H7 (cell line): ENCODE measurements around the gene SMG6. TPM values are rescaled to one million over a fixed set of nuclear protein-coding genes. Genes with fewer than 3 reads are reported as not detected.
A peak's percentile ranks its signal among the peaks of the same experiment; 100 is the strongest.

Source experiments
- DNase-seq: peaks from one replicate; pipeline ENCODE4 v3.0.0; 2012
- H3K27me3 ChIP-seq: 2 replicates; pipeline ENCODE4 v1.6.0; 2011; ENCODE audit warnings: mild to moderate bottlenecking, low read length; ENCODE audit not compliant: control insufficient read depth, insufficient read depth
- H3K36me3 ChIP-seq: replicated peaks from 2 replicates; pipeline ENCODE4 v1.5.1; 2011; ENCODE audit warnings: low read length; ENCODE audit not compliant: control insufficient read depth, insufficient read depth
- H3K4me3 ChIP-seq: 2 replicates; pipeline ENCODE4 v1.5.1; 2011; ENCODE audit warnings: low read depth, mild to moderate bottlenecking, control low read depth, low read length, moderate library complexity; ENCODE audit not compliant: insufficient read depth
- total RNA-seq: library from RNA; depleted of rRNA; stranded (reverse); fragments of >200 nt; shearing (Covaris generic); gene quantifications from 2 replicates; pipeline ENCODE4 v1.2.3, GENCODE V29; 2014

SMG6 gene
- total RNA-seq, 1 experiment from 2014 or later, result 18.2 TPM

DNA sequence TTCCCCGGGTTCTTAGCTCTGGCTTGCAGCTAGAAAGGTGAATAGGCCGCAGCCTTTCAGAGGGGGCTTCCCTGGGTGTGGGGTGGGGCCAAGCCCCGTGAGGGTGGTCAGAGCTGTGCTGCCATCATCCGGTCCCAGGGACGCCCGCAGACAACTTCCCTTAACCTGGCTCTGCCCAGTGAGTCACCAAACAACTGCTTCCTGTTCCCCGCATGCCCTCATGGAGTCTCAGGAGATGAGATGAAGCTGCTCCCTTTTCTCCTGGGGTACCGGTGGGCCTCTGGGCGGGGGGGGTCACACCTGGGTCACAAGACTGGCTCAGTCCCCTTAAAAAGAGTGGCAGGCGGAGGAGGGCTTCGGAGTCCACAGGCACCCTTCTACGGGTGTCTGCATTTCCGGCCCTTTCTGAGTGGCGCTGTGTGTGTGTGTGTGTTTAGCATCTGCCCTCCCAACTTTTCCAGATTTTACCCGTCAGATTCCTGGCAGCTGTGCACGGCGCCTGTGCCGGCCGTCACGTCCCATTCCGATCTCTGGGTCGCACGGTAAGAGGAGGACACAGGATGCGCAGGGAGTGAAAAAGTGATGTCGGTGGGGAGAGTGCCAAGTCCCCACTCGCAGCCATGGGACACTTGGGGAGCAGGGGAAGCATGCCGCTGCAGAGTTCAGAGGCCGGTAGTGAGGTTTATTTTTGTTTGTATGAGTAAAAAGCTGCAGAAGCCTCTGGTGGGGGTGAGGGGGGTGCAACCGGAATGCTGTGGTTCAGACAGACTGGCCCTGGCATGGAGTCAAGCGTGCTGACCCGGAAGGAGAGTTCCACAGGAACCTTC is 231.9 kb downstream of the SMG6 start:
- Histone ChIP-seq H3K4me3 (no peak overlapping the region), H3K36me3 (peaks cover 5% of the 10 kb centered on the region), H3K27me3 (no peaks in the 10 kb centered on the region)
- DNase-seq, result peak; percentile 47

- DNase-seq, result no peak
- Histone ChIP-seq H3K27me3 (no peaks in the 10 kb centered on the region), H3K4me3 (no peak overlapping the region), H3K36me3 (peaks cover 6% of the 10 kb centered on the region)
These were observed 232.6 kb downstream of the SMG6 start for GRCh38 chr17:2071024-2071385.

DNA sequence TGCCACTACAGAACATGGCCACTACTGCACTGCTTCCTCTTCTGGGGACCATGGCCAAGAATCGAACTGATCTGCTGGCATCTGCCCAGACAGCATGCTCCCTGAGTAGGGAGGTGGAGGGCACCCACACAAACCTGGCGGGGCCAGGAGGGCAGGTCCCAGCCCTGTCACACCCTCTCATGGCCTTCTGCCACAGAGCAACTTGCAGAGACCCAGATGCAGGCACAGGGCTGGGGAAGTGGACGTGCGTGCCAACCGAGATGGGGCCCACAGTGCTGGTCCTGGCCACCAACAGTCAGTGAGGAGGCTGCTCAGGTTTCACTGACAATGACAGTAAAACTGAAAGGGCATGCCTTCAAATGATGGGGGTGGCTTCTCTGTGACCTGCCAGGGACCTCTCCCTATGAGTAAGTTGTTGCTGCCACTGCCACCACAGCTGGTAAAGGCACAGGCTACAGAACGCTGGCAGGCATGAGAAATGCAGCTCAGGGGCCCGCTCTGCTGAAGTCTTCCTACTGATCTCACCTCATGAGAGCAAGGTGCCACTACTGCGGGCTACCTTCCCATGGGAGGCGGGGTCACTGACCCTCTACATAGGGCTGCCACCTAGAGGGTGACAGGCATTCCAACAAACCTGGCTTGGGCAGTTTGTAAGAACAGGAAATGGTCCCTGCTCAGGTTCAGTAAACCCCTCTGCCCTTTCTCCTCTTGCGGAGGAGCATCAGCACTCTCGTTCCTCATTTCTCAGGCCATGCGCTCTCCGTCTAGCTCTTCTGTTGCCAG is 233.2 kb downstream of the SMG6 start:
- DNase-seq, result peak; percentile 82
- Histone ChIP-seq H3K27me3 (no peaks in the 10 kb centered on the region), H3K4me3 (no peak overlapping the region), H3K36me3 (peaks cover 6% of the 10 kb centered on the region)

GRCh38 chr17:2068519-2069051 is 235.0 kb downstream of the SMG6 start:
- H3K36me3 ChIP-seq, result peaks cover 7% of the 10 kb centered on the region
- H3K27me3 ChIP-seq, result no peaks in the 10 kb centered on the region
- H3K4me3 ChIP-seq, result no peak overlapping the region
- no peak for DNase-seq

- H3K27me3 ChIP-seq, result no peaks in the 10 kb centered on the region
- H3K36me3 ChIP-seq, result peaks cover 7% of the 10 kb centered on the region
- H3K4me3 ChIP-seq, result no peak overlapping the region
- DNase-seq, result no peak
These were observed 235.5 kb downstream of the SMG6 start for GRCh38 chr17:2068031-2068518.

- no peak for DNase-seq
- no peak overlapping the region for H3K4me3 ChIP-seq
These were observed 236.0 kb downstream of the SMG6 start for GRCh38 chr17:2067608-2068024.

DNA sequence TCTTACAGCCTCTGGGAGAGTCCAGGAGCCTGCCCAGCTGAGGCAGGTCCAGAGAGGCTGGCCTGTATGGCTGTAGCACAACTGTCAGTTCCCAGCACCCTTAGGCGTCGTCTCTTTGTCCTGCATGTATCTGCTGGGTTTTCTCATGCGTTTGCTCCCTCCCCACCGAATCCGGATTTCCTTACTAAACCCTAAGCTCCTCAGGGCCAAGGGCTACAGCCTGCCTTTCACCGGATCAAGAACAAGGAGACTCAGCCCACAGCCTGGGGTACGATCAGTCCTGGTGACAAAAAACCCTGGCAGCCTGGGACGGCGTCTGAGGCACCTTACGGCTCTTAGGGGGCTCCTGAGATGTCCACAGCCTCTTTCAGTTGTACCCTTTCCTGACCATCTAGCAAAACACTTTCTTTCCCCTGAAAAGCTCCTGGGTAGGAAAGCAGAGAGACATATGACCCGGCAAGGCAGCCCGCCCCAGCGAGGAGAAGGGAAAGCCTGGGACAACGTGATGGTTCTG is 236.5 kb downstream of the SMG6 start:
- peaks cover 5% of the 10 kb centered on the region for H3K36me3 ChIP-seq

More at GRCh38 chr17:2067608-2068024, 236.0 kb downstream of the SMG6 start:
- Histone ChIP-seq H3K27me3 (no peaks in the 10 kb centered on the region), H3K36me3 (peaks cover 7% of the 10 kb centered on the region)

GRCh38 chr17:2065949-2066400 is 237.6 kb downstream of the SMG6 start:
- Histone ChIP-seq H3K27me3 (no peaks in the 10 kb centered on the region), H3K36me3 (peaks cover 5% of the 10 kb centered on the region), H3K4me3 (no peak overlapping the region)
- no peak for DNase-seq

More for the DNA sequence above, 236.5 kb downstream of the SMG6 start:
- Histone ChIP-seq H3K27me3 (no peaks in the 10 kb centered on the region), H3K4me3 (no peak overlapping the region)
- no peak for DNase-seq

DNA sequence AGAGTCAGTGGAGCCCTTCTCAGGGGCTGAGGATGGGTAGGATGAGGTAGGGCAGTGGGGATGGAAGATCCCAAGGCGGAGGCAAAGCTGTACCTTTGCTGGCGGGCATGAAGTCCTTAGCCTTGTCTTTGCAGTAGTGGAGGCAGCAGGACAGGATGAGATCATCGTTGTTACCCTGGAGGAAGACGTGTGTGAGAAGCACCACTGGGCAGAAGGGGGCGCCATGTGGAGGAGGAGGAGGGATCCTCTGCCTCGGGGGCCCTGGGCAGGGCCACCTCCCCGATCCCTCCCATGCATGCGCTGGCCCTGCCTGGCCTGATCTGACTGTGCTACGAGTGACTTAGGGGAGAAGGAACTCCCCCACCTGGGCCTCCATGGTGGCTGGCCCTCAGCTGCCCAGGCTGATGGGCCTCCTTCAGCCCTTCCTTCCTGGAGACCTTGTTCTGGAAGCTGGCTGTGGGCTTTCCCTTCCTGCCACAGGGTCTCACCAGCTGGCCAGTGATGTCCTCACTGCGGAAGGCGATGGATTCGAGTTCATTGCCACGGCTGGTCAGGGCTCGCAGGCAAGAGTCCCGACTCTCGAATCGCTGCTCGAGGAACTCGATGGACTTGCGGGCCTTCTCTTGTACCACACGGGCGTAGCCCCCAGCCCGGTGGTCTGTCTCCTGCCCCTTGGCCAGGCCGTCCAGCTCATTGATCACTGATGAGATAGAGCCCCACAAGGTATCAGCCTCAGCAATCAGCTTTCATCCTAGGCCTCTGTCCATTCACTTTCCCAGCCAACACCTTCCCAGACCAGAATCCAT is 238.4 kb downstream of the SMG6 start:
- Histone ChIP-seq H3K27me3 (no peaks in the 10 kb centered on the region; the same call in none of the 2 replicates), H3K36me3 (peaks cover 5% of the 10 kb centered on the region), H3K4me3 (no peak overlapping the region)
- peak; percentile 95 for DNase-seq

GRCh38 chr17:2064520-2064971 is 239.0 kb downstream of the SMG6 start:
- peaks cover 5% of the 10 kb centered on the region for H3K27me3 ChIP-seq
- no peak overlapping the region for H3K4me3 ChIP-seq
- no peak for DNase-seq
- H3K36me3 ChIP-seq, result peaks cover 5% of the 10 kb centered on the region

DNA sequence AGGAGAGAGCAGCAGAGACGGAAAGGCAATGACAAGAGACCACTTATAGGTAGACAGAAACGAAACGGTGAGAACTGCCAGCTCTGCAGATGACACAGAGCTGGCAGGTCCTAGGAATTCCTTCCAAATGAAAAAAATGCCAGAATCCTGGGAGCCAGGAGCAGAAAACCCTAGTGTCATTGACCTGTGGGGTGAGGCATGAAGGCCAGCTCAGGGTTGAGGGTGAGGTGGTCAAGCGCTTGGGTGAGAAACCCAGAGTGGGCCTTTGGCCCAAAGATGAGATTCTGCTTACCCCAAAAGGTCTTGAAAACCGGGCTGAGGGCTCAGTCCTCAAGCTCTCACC is 239.5 kb downstream of the SMG6 start:
- Histone ChIP-seq H3K36me3 (peaks cover 5% of the 10 kb centered on the region), H3K27me3 (peaks cover 8% of the 10 kb centered on the region), H3K4me3 (no peak overlapping the region)
- DNase-seq, result no peak

- no peak for DNase-seq
- peaks cover 5% of the 10 kb centered on the region for H3K36me3 ChIP-seq
- no peak overlapping the region for H3K4me3 ChIP-seq
- peaks cover 9% of the 10 kb centered on the region for H3K27me3 ChIP-seq
These were observed 240.1 kb downstream of the SMG6 start for GRCh38 chr17:2063261-2064146.

DNA sequence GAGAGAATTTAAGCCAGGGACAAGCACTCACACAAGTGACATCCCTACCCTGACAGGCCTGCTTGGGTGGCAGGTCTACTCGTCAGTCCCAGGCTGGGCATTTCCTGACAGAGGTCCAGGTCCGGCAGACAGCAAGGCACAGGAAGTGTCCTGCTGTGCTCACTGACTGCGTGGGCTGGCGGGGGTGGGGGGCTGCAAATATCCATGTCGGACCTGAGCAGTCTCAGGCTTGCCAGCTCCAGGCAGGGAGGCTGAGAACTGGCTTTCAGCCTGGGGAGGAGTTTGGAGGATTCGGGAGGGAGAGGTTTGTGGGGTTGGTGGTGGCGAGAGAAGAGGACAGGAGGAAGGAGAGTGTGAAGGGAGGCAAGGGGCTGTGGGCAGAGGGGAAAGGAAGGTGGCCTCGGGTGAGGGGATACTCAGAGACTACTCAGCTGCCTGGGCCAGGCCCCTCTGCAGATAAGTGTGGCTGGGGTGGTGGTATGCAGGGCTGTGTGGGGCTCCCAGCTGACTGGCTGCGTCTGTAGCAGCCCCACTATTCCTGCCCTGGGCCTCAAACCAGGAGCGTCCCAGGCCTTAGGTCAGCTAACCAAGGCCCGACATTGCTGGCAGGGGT is 240.9 kb downstream of the SMG6 start:
- peak; percentile 66 for DNase-seq
- H3K4me3 ChIP-seq, result no peak overlapping the region
- H3K27me3 ChIP-seq, result peaks cover 18% of the 10 kb centered on the region
- peaks cover 5% of the 10 kb centered on the region for H3K36me3 ChIP-seq
